Hematopoietic multipotent progenitor cell treated with erythropoietin and hydrocortisone succinate and interleukin-3 and kit ligand, for 15 days (in vitro differentiated cells): ENCODE measurements around the gene ESYT3.

Source experiments
- DNase-seq: peaks from one replicate; pipeline ENCODE4 v3.0.0-alpha.2; 2015; ENCODE audit warnings: low spot score

Gene ESYT3, protein sequence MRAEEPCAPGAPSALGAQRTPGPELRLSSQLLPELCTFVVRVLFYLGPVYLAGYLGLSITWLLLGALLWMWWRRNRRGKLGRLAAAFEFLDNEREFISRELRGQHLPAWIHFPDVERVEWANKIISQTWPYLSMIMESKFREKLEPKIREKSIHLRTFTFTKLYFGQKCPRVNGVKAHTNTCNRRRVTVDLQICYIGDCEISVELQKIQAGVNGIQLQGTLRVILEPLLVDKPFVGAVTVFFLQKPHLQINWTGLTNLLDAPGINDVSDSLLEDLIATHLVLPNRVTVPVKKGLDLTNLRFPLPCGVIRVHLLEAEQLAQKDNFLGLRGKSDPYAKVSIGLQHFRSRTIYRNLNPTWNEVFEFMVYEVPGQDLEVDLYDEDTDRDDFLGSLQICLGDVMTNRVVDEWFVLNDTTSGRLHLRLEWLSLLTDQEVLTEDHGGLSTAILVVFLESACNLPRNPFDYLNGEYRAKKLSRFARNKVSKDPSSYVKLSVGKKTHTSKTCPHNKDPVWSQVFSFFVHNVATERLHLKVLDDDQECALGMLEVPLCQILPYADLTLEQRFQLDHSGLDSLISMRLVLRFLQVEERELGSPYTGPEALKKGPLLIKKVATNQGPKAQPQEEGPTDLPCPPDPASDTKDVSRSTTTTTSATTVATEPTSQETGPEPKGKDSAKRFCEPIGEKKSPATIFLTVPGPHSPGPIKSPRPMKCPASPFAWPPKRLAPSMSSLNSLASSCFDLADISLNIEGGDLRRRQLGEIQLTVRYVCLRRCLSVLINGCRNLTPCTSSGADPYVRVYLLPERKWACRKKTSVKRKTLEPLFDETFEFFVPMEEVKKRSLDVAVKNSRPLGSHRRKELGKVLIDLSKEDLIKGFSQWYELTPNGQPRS

DNA sequence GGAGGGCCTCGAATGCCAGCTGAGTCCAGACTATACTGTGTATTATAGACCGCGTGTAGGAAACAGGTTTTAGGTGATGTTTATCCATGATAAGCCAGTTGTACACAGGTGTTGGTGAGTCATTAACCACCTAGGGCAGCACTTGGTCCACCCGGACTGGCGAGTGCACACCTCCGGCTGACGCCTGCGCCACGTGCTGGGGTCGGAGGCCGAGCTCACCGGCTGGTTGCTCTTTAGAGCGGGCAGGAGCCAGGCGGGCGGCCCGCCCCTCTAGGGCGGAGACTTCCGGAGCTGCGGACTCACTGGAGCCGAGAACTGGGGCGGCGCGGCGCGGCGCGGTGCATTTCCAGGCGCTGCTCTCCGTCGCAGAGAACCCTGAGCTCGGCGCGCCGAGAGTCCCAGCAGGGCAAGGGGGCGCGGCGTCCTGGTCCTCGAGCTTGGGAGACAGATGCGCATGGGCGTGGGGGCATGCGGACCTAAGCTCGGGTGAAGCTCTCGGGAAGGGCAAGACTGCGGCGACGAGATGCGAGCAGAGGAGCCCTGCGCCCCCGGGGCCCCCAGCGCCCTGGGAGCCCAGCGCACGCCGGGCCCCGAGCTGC, at the start of gene ESYT3:
Gene ESYT3 (plus strand): TSS at position 341 of the 599 bp plus-strand sequence. CDS start 183 bp downstream, at position 524.
- DNase-seq: no peak

DNA sequence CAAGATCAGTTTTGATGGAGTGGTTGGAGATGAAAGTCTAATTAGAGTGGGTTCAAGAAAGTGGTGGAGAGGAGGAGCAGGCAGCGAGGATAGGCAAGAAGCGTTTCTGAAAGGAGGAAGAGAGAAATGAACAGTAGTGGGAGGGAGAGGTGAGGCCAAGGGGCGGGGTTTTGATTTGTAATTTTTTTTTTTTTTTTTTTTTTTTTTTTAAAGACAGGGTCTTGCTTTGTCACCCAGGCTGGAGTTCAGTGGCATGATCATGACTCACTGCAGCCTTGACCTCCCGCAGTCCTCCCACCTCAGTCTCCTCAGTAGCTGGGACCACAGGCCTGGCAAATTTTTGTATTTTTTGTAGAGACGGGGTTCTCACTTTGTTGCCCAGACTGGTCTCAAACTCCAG, 49.4 kb upstream of the ESYT3 start:
- DNase-seq: no peak

DNA sequence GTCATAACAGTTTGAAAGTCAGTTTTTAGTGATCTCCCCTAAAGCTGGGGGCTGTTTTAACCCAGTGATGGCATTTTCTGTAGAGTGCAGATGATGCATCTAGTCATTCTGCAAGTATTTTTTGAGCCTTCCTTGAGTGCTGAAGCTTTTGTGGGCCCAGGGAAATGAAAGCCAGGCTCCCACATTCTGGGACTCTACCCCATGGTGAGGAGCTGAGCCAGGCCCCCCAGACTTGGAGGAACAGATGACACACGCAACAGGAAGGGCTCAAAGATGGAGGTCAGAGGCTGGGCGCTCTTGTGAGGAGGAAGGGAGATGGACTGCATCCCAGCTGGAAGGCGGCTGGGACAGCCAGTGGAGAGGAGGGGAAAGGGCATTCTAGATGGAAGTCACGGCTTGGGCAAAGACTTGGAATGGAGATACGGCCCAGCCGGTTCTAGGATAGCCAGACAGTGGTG, 45.2 kb upstream of the ESYT3 start:
- DNase-seq: no peak

DNA sequence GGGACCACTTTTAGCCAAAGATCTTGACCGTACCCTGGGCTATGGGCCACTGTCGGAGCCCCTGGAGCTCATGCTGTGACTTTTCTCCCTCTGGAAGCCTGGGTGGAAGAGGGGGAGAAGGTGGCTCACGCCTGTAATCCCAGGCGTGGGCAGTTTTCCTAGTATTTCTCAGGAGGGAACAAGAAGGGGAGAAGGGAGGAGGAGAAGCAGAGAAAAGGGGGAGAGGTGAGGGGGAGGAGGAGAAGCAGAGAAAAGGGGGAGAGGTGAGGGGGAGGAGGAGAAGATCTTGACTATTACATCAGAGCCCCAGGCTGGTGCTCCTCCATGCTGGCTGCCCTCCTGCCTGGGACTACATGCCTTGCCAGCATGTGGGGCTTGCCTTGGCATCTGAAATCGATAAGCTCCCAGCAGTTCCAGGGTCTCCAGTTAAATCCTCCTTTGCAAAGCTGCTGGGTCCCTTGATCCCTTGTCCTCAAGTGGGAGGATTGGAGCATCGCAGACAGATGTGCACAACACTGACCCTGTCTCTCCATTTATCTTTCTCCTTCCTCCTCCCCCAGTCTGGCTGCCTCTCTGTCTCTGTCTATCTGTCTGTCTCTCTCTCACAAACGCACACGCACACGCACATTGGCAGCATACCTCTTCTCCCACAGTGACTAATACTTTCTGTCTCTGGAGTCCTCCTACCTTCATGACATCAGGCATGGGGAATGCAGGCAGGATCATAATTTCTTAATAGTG, 44.4 kb upstream of the ESYT3 start:
- DNase-seq: no peak

DNA sequence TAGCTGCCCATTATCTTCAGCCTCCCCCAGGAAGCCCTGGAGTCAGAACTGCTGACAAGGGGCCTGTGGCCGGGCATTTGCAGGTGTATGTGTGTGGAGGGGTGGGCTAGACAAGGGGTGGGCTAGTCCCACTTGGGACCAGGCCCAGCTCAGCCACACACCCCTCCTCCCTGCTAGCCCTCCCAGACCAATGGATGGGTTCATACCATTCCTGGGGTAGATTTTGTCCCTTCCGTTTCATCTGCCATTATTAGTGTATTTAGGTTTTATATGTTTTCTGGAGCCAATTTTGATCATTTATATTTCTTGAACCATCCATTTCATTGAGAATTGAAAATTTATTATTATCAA, 43.9 kb upstream of the ESYT3 start:
- no peak for DNase-seq

DNA sequence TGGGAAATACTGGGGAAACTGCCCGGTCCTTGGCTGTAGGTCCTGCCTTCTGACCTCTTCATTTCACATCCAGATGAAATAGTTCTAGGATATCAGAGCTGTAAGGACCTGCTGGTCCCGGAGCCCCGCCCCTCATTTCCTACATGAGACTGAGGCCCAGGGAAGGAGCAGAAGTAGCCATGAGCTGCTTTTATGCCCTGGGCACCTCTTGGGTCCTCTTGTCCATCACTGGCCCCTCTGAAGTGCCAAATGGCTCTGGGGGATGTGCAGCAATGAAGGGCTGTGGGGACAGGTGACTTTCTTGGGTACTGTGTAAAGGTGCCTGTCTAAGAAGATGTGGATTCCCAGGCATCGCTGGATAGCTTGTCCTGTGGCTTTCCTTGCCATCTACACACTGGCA, 40.3 kb upstream of the ESYT3 start:
- no peak for DNase-seq

DNA sequence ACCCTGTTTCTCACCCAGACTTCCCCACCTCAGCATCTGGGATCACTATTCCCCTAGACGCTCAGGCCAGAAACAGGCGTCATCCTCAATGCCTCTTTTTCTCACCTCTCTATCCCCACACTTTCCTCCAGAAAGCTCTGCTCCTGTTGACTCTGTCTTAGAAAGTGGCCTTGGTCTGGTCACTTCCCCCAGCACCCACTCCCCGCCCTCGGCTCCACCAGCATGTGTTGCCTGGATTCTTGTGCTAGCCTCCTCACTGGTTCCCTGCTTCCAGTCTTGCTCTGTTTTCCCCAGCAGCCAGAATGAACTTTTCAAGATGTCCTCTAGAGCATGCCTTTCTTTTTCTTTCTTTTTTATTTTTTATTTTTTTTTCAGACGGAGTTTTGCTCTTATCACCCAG, 39.7 kb upstream of the ESYT3 start:
- no peak for DNase-seq

DNA sequence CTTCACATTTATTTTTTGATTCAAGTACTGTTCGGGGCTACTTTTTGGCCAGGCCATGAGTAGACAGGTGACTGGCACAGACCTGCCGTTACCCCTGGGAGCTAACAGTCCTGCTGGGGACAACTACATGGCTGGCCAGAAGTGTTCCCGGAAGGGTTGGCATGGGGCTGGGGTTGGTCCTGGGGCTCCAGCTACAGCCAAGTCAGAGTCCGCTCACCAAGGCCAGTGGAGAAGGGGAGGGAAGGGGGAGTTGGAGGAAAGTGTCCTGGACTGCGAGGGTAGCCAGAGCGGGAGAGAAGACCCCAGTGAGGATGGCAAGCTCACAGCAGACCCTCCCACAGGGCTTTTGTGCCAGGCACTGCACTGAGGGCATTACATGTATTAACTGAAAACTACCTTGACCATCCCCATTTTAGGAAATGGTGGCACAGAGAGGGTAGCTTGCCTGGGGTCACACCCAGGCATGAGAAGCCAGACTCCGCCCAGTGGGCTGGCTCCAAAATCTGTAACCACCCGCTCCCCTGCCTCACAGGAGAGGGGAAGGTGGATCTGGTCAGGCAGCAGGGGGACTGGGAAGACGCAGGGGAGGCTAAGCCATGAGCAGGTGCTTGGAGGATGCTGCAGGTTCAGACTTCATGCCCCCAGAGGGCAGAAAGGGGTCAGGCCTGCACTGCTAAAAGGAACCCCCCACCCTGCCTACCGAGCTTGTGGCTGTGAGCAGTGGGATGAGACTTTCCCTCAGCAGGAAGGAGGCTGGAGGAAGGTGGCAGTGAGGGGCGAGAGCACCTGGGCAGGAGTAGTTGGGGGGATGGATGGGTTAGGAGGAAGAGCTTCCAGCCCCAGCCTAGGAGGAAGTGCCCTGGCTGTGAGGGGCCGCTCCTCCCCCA, 38.3 kb upstream of the ESYT3 start:
- DNase-seq: no peak

DNA sequence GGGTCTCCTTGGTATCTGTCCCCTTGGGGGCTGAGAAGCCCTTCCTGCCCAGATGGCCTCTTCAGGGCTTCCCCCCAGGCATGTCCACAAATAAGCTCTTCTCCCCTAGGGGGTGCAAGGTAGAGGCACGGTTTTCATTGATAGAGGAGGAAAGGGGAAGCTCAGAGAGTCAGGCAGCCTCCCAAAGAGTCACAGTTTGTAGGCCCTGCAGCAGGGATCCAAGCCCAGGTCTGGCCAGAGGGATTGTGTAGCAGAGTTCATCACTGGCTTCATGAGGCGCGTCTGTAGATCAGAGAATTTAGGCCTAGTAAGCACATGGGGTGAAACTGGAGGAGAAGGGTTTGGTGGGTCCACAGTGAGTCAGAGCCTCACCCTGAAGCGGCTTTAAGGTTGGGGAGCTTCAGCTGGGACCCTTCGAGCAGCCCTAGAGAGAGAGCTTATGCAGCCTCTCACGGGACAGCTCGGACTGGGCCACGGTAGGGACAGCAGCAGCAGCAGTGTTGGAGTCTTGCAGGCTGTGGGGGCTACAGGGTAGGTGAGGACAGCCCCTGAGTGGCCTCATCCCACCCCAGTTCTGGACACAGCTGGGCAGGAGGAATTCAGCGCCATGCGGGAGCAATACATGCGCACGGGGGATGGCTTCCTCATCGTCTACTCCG, 37.5 kb upstream of the ESYT3 start:
- DNase-seq: no peak

DNA sequence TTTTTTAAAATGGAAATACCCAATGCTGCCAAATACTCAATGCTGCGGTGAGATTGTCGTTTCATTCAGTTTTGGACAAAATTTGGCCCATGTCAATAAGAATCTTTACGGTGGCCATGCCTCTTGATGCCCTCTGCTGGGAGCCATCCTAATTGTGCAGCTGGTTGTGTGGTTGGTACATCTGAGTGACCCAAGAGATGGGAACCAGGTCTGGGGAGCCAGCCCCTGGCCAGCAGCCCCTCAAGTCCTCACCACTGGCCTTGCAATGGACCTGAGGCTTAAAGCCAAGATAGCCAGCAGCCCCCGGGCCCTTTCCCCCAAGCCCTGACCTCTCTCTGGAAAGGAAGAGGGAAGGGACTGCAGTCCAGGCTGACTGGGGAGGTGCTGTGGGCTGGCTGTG, 36.4 kb upstream of the ESYT3 start:
- DNase-seq: no peak

DNA sequence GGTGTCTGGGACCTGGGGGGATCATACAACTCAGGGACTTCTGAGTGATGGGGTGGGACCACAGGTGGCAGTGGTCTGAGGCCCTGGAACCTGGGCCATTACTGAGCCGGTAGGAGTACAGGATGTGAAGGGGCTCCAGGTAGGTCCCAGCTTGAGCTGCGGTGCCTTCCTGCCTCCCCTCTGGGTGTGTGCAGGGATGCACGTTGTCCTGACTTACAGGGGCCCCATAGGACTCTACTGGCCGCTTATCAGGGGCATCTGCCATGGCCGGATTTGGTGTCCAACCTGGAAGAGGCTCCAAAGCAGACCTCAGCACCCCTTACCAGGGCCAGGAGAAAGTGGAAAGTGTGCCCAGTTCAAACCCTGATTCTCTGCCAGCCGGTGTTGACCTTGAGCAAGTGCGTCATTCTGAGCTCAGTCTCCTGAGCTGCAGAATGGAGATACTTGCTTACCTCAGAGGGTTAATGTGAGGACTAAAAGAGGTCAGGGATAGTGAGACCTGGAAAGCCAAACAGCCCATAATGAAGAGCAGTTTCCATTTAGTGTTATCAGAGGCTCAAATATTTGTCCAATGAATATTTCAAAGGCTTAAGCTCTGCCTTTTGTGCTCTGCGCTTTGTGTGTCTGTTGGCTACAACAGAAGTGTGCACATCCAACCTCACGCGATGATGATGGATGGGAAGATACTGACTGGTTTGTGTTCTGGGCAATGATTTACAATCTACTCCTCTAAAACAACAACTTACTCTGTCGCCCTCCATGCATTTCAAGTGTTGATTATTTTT, 35.4 kb upstream of the ESYT3 start:
- DNase-seq: no peak

DNA sequence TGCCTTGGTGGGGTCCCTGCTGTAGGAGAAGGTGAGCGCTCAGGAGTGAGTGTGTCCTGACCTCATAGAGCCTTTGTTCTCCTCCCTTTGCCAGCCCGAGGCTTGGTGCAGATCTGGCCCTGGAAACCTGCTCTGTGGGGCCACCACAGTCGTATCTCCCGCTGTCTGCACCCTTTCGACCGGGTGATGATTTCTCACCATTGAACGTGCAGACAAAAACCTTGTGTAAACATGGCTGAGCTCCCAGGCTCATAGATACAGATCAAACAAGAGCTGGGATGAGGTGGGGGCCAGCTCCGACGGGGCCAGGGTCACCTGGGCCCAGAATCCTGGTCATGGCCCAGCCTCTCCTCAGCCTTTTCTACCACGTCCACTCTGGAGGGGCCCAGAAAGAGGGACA, 34.6 kb upstream of the ESYT3 start:
- DNase-seq: no peak

DNA sequence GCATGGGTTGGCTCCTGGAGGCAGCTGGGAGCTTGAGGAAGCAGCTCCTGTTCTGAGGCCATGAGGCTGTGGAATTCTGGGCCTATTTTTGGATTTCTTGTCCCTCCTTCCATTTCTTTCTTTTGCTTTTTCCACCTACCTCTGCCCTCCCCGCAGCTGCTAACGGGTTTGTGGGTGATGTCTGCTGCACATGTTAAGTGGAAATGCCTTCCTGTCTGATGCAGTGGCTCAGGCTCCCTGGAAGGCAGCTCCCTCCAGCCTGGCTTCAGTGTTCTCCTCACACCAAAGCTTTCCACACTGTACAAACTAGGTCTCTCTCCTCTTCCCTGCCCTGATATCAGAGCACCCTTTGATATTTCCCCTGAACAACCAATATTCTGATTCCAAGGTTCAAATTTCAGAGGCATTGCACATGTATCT, 33.8 kb upstream of the ESYT3 start:
- DNase-seq: no peak

DNA sequence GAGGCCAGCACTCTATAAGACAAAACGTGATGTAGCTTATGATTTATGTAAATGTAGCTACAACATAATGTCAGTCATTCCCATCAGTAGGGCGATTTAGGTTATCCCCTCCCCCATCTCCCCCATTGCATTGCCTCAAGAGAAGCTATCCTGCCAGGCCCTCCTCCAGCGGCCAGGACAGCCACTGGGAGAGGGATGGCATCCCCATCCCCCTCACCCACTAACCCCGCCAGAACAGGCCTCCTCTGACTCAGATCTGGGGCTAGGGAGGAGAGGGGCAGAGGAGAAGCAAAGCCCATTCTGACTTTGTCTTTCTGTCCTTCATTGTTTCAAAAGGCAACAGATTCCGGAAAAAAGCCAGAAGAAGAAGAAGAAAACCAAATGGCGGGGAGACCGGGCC, 32.6 kb upstream of the ESYT3 start:
- no peak for DNase-seq

DNA sequence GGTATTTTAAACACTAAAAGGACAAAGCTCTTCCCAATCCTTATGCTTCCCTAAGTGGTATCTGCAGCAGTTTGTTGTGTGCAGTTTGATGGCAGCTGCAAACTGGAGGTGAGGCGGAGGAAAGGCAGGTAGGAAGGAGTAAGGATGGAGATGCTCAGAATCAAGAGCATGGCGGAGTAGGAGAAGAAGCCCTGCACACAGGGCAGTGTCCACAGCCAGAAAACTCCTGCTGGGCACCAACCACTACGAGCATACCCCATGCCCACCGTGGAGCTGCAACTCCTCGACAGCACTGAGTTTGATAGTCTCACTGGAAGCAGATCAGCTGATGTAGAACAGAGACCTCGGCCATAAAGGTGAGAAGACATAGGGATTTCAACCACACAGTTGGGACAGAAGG, 30.3 kb upstream of the ESYT3 start:
- DNase-seq: no peak

DNA sequence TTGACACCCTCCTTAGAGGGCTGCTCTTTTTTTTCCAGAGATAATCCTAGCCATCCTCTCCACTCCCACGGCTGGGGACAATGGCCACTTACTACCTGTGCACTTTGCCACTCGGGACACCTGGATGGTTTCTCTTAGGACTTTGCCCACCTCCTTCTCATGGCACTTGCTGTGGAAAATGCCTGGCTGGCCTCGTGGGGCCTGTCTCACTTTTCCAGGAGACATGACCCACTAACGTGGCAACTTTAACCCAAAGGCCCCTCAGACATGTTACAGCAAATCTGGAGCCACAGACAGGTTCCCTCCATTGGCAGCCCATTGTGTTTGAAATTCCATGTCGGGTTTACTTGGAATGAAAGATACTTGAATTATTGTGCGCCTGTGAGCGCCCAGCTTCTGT, 29.4 kb upstream of the ESYT3 start:
- no peak for DNase-seq

DNA sequence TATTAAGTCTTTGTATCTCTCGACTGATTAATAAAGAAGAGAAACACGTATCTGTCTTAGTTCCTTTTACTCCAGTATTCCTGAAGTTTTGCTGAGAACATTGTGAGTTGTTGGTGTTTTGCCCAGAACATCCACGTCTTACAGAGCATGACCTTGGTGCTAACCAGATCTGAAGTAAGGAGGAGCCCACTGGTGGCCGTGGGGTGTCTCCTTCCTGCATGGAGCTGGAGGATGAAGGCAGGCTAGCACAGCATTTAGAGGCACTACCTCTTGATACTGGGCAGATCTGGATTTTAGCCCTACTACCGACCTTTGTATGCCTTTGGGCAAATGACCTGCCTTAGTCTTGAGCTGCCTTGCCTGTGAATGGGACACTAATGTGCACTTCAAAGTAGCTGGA, 28.9 kb upstream of the ESYT3 start:
- DNase-seq: no peak

DNA sequence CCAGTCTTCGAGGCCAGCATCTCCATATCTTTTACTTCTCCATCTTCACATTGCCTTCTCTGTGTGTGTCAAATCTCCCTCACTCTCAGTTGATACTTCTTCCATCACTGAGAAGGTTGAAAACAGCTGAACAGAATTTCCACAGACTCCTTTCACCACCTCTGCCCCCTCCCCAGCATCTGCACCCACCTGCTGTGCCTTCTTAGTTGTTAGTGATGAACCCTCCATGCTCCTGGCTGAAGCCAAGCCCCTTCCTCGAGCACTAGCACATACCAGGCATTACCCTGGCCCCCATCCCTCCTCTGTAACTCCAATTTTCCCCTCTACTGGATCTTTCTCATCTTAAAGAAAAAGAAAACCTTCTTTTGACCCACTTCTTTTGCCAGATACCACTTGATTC, 27.8 kb upstream of the ESYT3 start:
- DNase-seq: no peak

DNA sequence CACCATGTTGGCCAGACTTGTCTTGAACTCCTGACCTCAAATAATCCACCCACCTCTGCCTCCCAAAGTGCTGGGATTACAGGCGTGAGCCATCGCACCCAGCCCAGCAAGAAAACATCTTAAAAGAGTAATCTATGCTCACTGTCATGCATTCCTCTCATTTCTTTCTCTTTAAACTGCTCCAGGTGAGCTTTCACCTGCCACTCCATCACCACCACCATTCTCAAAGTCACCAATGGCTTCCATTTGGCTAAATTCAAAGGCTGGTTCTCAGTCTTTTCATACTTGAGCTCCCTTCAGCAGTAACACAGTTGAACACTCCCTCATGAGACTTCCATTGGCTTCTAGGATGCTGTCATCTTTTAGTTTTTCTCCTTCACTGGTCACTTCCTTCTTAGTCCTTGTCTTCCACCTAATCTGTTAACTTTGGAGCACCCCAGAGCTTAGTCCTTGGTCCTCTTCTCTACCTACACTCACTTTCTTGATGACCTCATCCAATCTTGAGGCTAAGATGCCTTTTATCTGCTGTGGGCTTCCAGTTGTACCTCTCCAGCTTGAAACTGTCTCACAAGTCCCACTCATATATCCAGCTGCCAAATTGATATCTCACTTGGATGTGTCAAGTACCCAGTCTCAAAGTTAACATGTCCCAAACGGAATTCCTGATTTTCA, 27.0 kb upstream of the ESYT3 start:
- DNase-seq: no peak
